K562 (cell line): ENCODE measurements around the gene GRAPL. TPM values are rescaled to one million over a fixed set of nuclear protein-coding genes. Genes with fewer than 3 reads are reported as not detected.
"Not testable (repeated sequence)": the region's sequence is repeated elsewhere in the genome, so short reads cannot be mapped to it uniquely, and the experiment has no call there.

Experiments used
- ATAC-seq: fragments of 200-7000 bp; cut with Tn5 transposase; 3 replicates; pipeline ENCODE4 v1.9.1; 2020; ENCODE audit warnings: moderate library complexity
- BruUV-seq: library from RNA; stranded (reverse); fragments of 400-500 nt; replicated peaks from 2 replicates; lab custom pipeline; 2021; lab: Mats Ljungman, UMichigan
- CTCF ChIA-PET: fragments of 300-600 bp; formaldehyde crosslinking; extraction: SDS; loops from one replicate; lab custom pipeline; 2021; ENCODE audit warnings: low intra/inter-chr PET ratio; lab: Yijun Ruan, JAX
- POLR2A ChIA-PET: fragments of 300-600, 350-650 bp; sonication (Branson Sonifier 250); formaldehyde crosslinking; extraction: SDS; loops from one replicate; lab custom pipeline; 2021; ENCODE audit warnings: antibody characterized with exemption, inconsistent platforms; lab: Yijun Ruan, JAX
- DNase-seq, 4 experiments: peaks; one replicate each; pipeline versions ENCODE4 v3.0.0 to v3.0.0-alpha.2; 2011 to 2018; ENCODE audit warnings: low spot score in 3 of 4, mixed read lengths in 3 of 4; ENCODE audit errors: extremely low read depth in 1 of 4
- FAIRE-seq: peaks from 2 replicates; lab custom pipeline; 2011; peaks lifted over from hg19 to GRCh38; lab: Jason Lieb, UNC
- H2AFZ ChIP-seq: 2 replicates; pipeline ENCODE4 v1.6.0; 2011; ENCODE audit warnings: low read depth, low read length, control low read depth, inconsistent platforms
- H3K27ac ChIP-seq: fragments of 200-600 bp; 3 replicates; pipeline ENCODE4 v1.8.0; 2011; ENCODE audit warnings: low read depth, mild to moderate bottlenecking, control low read depth, inconsistent platforms, low read length, moderate library complexity, mixed read lengths; ENCODE audit errors: extremely low read depth
- H3K27me3 ChIP-seq, 2 experiments: fragments of 300-600 bp in 1 of 2; 2 replicates in 1 of 2; 3 replicates in 1 of 2; pipeline versions ENCODE4 v1.6.0 to v1.8.0; 2011; ENCODE audit warnings: inconsistent platforms in 2 of 2, low read length in 2 of 2, mild to moderate bottlenecking in 1 of 2, mixed read lengths in 1 of 2, moderate library complexity in 1 of 2; ENCODE audit not compliant: control insufficient read depth in 2 of 2, insufficient read depth in 2 of 2
- H3K36me3 ChIP-seq: fragments of 300-600 bp; 3 replicates; pipeline ENCODE4 v1.8.0; 2011; ENCODE audit warnings: mild to moderate bottlenecking, low read length, inconsistent platforms; ENCODE audit not compliant: control insufficient read depth, insufficient read depth
- H3K4me1 ChIP-seq, 2 experiments: fragments of 200-600 bp in 1 of 2; replicated peaks in 1 of 2; 2 replicates in 1 of 2; 3 replicates in 1 of 2; pipeline versions ENCODE4 v1.5.1 to v1.8.0; 2011; ENCODE audit warnings: inconsistent platforms in 2 of 2, low read length in 2 of 2, mild to moderate bottlenecking in 1 of 2, mixed read lengths in 1 of 2, moderate library complexity in 1 of 2; ENCODE audit not compliant: control insufficient read depth in 2 of 2, insufficient read depth in 2 of 2
- H3K4me2 ChIP-seq: 2 replicates; pipeline ENCODE4 v1.6.1; 2011; ENCODE audit warnings: low read length, control low read depth, inconsistent platforms, mixed read lengths; ENCODE audit not compliant: insufficient read depth
- H3K4me3 ChIP-seq: fragments of 200-600 bp; sonication (generic), shearing (Covaris generic); 2 replicates; pipeline ENCODE4 v1.5.1; 2016; ENCODE audit warnings: control low read depth, inconsistent platforms
- H3K79me2 ChIP-seq: fragments of 200-600 bp; 3 replicates; pipeline ENCODE4 v1.8.0; 2011; ENCODE audit warnings: low read length, inconsistent platforms; ENCODE audit not compliant: control insufficient read depth, insufficient read depth
- H3K9ac ChIP-seq, 2 experiments: 2 replicates each; pipeline versions ENCODE4 v1.6.0 to v1.6.1; 2011; ENCODE audit warnings: low read depth in 2 of 2, low read length in 2 of 2, control low read depth in 1 of 2, inconsistent platforms in 1 of 2, mild to moderate bottlenecking in 1 of 2, mixed read lengths in 1 of 2; ENCODE audit not compliant: insufficient read depth in 1 of 2
- H3K9me1 ChIP-seq: one replicate; pipeline ENCODE4 v1.6.0; 2011; ENCODE audit warnings: inconsistent platforms, mild to moderate bottlenecking, low read length, moderate library complexity; ENCODE audit not compliant: control insufficient read depth, insufficient read depth
- H3K9me3 ChIP-seq: replicated peaks from 2 replicates; pipeline ENCODE4 v1.5.1; 2011; ENCODE audit warnings: low read depth, low read length, inconsistent platforms; ENCODE audit not compliant: control insufficient read depth, insufficient read depth
- H4K20me1 ChIP-seq: replicated peaks from 2 replicates; pipeline ENCODE4 v1.6.1; 2011; ENCODE audit warnings: low read length, inconsistent platforms, mixed read lengths; ENCODE audit not compliant: control insufficient read depth, insufficient read depth
- WGBS: fragments of 100-300 bp; shearing (Covaris generic); methylation state at CpG from one replicate; pipeline ENCODE4 v1.1.6; 2016; ENCODE audit warnings: low coverage, mixed read lengths; ENCODE audit not compliant: insufficient coverage; ENCODE audit errors: missing lambda C conversion rate; 5-methylcytosine and 5-hydroxymethylcytosine counted together
- in situ Hi-C: fragments of 300-500 bp; cut with MboI; formaldehyde crosslinking; loops from 4 replicates; pipeline ENCODE4 v1.15.0; 2018; ENCODE audit warnings: inconsistent platforms, mixed read lengths
- intact Hi-C: fragments of 100-400 bp; cut with micrococcal nuclease; formaldehyde crosslinking; loops from 2 replicates; pipeline ENCODE4 v1.14.2; 2022
- polyA plus RNA-seq, 8 experiments: library from polyadenylated mRNA; depleted of rRNA in 4 of 8; stranded (reverse) in 5 of 8; unstranded in 3 of 8; fragments of >200 nt; fragmentation: Nextera tagmentation in 2 of 8; fragmentation: Illumina TruSeq in 1 of 8; extraction: Ambion mirVana in 2 of 8; extraction: Trizol in 1 of 8; gene quantifications; 2 replicates each; pipeline versions ENCODE4 v1.2.1 to v1.2.3, GENCODE V29; 2011 to 2014; ENCODE audit warnings: inconsistent platforms in 1 of 8, missing spikeins in 1 of 8
- total RNA-seq, 7 experiments: library from RNA; depleted of rRNA in 6 of 7; stranded (reverse); fragments of >200 nt in 6 of 7; fragmentation: Illumina TruSeq in 2 of 7; extraction: Trizol in 2 of 7; gene quantifications; 2 replicates each; pipeline versions ENCODE4 v1.2.1 to v1.2.3, GENCODE V29; 2011 to 2021; ENCODE audit warnings: low replicate concordance in 1 of 7

Gene GRAPL
- total and polyA plus RNA-seq, 9 of the 15 experiments (the other 6 are each of a cell fraction or from before 2014, with no cell fraction given): 0.22 TPM; not detected in 8

GRCh38 chr17:19090058-19090772 is 37.2 kb upstream of the GRAPL start:
- POLR2A ChIA-PET: not testable (repeated sequence)

GRCh38 chr17:19092737-19093683 is 34.4 kb upstream of the GRAPL start:
- WGBS: no CpG with 5 or more reads among the region's 15 CpGs
- DNase-seq, H2AFZ ChIP-seq, H3K4me2 ChIP-seq, ATAC-seq, H3K36me3 ChIP-seq, POLR2A ChIA-PET, FAIRE-seq, intact Hi-C loops, H3K79me2 ChIP-seq, H3K9me1 ChIP-seq, H3K27ac ChIP-seq, in situ Hi-C loops, H3K9ac ChIP-seq, H4K20me1 ChIP-seq, BruUV-seq, H3K4me3 ChIP-seq, H3K4me1 ChIP-seq, H3K27me3 ChIP-seq, H3K9me3 ChIP-seq, CTCF ChIA-PET: not testable (repeated sequence)

More at GRCh38 chr17:19090058-19090772, 37.2 kb upstream of the GRAPL start:
- DNase-seq, H3K4me3 ChIP-seq, FAIRE-seq, H3K27me3 ChIP-seq, H3K27ac ChIP-seq, H2AFZ ChIP-seq, H3K9me1 ChIP-seq, H3K79me2 ChIP-seq, BruUV-seq, H3K9ac ChIP-seq, H3K4me1 ChIP-seq, H3K9me3 ChIP-seq, ATAC-seq, H3K36me3 ChIP-seq, in situ Hi-C loops, intact Hi-C loops, H4K20me1 ChIP-seq, H3K4me2 ChIP-seq, CTCF ChIA-PET: not testable (repeated sequence)
- no CpG with 5 or more reads among the region's 13 CpGs for WGBS

- H3K27me3 ChIP-seq, H4K20me1 ChIP-seq, ATAC-seq, H3K4me1 ChIP-seq, DNase-seq, intact Hi-C loops, H3K36me3 ChIP-seq, H3K4me2 ChIP-seq, H3K9me3 ChIP-seq, BruUV-seq, in situ Hi-C loops, FAIRE-seq, H3K9me1 ChIP-seq, CTCF ChIA-PET, H3K79me2 ChIP-seq, H3K4me3 ChIP-seq, H2AFZ ChIP-seq, H3K27ac ChIP-seq, POLR2A ChIA-PET, H3K9ac ChIP-seq: not testable (repeated sequence)
- 64% methylated on average over 2 of the region's 15 CpGs for WGBS
These were observed 33.5 kb upstream of the GRAPL start for GRCh38 chr17:19093684-19094438.
